ENCODE measurements around the gene BBS2.

DNA sequence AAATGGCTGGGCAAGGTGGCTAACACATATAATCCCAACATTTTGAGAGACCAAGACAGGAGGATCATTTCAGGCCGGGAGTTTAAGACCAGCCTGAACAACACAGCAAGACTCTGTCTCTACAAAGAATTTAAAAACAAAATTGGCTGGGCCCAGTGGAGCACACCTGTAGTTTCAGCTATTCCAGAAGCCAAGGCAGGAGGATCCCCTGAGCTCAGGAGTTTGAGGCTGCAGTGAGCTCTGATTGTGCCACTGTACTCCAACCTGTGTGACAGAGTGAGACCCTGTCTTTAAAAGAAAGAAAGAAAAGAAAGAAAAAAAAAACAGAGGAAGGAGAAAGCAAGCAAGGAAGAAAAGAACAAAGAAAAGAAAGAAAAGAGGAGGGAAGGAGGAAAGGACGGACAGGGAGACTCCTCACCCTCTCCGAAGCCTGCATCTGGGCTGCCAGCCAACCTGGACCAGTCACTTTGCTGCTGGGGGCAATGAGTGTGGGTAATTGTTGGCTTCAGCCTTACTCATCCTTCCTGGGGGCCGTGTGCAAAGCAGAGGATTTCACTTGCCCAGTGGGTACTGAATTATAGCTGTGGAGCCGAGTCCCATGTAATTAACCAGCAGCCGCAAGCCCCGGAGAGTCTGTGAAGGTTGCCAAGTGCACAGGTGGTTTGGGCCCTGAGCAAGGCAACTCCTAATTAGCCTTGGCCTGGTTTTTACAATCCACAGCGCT lies 38.4 kb upstream of the BBS2 start:
- TF ChIP-seq, protein P1, sequence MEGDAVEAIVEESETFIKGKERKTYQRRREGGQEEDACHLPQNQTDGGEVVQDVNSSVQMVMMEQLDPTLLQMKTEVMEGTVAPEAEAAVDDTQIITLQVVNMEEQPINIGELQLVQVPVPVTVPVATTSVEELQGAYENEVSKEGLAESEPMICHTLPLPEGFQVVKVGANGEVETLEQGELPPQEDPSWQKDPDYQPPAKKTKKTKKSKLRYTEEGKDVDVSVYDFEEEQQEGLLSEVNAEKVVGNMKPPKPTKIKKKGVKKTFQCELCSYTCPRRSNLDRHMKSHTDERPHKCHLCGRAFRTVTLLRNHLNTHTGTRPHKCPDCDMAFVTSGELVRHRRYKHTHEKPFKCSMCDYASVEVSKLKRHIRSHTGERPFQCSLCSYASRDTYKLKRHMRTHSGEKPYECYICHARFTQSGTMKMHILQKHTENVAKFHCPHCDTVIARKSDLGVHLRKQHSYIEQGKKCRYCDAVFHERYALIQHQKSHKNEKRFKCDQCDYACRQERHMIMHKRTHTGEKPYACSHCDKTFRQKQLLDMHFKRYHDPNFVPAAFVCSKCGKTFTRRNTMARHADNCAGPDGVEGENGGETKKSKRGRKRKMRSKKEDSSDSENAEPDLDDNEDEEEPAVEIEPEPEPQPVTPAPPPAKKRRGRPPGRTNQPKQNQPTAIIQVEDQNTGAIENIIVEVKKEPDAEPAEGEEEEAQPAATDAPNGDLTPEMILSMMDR (tag by site-specific recombination; IDR thresholded peaks at IDR 0.05): no peak
- TF ChIP-seq ZNF24 (tag by site-specific recombination; IDR thresholded peaks at IDR 0.05) (no peak), ZNF785 (tag by site-specific recombination; IDR thresholded peaks at IDR 0.05) (no peak)
